H9 (cell line): Measurements from ENCODE around the gene PPHLN1. TPM values are rescaled to one million over a fixed set of nuclear protein-coding genes. Genes with fewer than 3 reads are reported as not detected.

ENCODE experiments used
- DNase-seq: peaks from one replicate; pipeline ENCODE4 v3.0.0-alpha.2; 2017
- H2AFZ ChIP-seq: one replicate; pipeline ENCODE4 v1.6.1; 2013; ENCODE audit warnings: mild to moderate bottlenecking, low read length, control low read depth, moderate library complexity
- H2AK5ac ChIP-seq: 2 replicates; pipeline ENCODE4 v1.6.1; 2013; ENCODE audit warnings: low read length, control low read depth, mixed read lengths; ENCODE audit not compliant: insufficient read length
- H2BK120ac ChIP-seq: one replicate; pipeline ENCODE4 v1.6.1; 2013; ENCODE audit warnings: low read depth, mild to moderate bottlenecking, low read length, control low read depth, inconsistent platforms; ENCODE audit not compliant: poor library complexity, severe bottlenecking
- H2BK12ac ChIP-seq: 2 replicates; pipeline ENCODE4 v1.6.1; 2013; ENCODE audit warnings: low read length, control low read depth, mixed read lengths, low read depth; ENCODE audit not compliant: insufficient read length
- H2BK15ac ChIP-seq: 2 replicates; pipeline ENCODE4 v1.6.1; 2013; ENCODE audit warnings: low read depth, low read length, control low read depth
- H2BK20ac ChIP-seq: one replicate; pipeline ENCODE4 v1.6.1; 2013; ENCODE audit warnings: low read depth, mild to moderate bottlenecking, low read length, control low read depth, inconsistent platforms; ENCODE audit not compliant: poor library complexity, severe bottlenecking
- H2BK5ac ChIP-seq: 2 replicates; pipeline ENCODE4 v1.6.1; 2013; ENCODE audit warnings: low read length, control low read depth, mixed read lengths; ENCODE audit not compliant: insufficient read length
- H3K14ac ChIP-seq: 2 replicates; pipeline ENCODE4 v1.6.1; 2013; ENCODE audit warnings: low read length, control low read depth; ENCODE audit not compliant: insufficient read depth
- H3K18ac ChIP-seq: 2 replicates; pipeline ENCODE4 v1.6.1; 2013; ENCODE audit warnings: low read depth, mild to moderate bottlenecking, mixed read lengths, low read length, control low read depth; ENCODE audit not compliant: insufficient read length
- H3K23ac ChIP-seq: 2 replicates; pipeline ENCODE4 v1.6.1; 2013; ENCODE audit warnings: low read length, control low read depth, mixed read lengths, low read depth; ENCODE audit not compliant: insufficient read length
- H3K23me2 ChIP-seq: 2 replicates; pipeline ENCODE4 v1.6.1; 2013; ENCODE audit warnings: low read depth, mild to moderate bottlenecking, mixed read lengths, low read length, control low read depth; ENCODE audit not compliant: insufficient read length, poor library complexity, severe bottlenecking
- H3K27ac ChIP-seq: 2 replicates; pipeline ENCODE4 v1.5.1; 2013; ENCODE audit warnings: low read length, control low read depth, mixed read lengths, low read depth; ENCODE audit not compliant: insufficient read length
- H3K27me3 ChIP-seq: 2 replicates; pipeline ENCODE4 v1.6.1; 2013; ENCODE audit warnings: low read length, control low read depth, inconsistent platforms; ENCODE audit not compliant: insufficient read depth
- H3K4ac ChIP-seq: 2 replicates; pipeline ENCODE4 v1.6.1; 2013; ENCODE audit warnings: low read depth, mild to moderate bottlenecking, control low read depth, inconsistent platforms, low read length, moderate library complexity
- H3K4me1 ChIP-seq: 2 replicates; pipeline ENCODE4 v1.6.1; 2013; ENCODE audit warnings: low read length, control low read depth, inconsistent platforms; ENCODE audit not compliant: insufficient read depth
- H3K4me2 ChIP-seq: 2 replicates; pipeline ENCODE4 v1.6.1; 2013; ENCODE audit warnings: low read length, control low read depth, mixed read lengths; ENCODE audit not compliant: insufficient read length, insufficient read depth
- H3K56ac ChIP-seq: 2 replicates; pipeline ENCODE4 v1.6.1; 2013; ENCODE audit warnings: low read depth, mild to moderate bottlenecking, mixed read lengths, low read length, control low read depth; ENCODE audit not compliant: insufficient read length
- H3K79me1 ChIP-seq: 2 replicates; pipeline ENCODE4 v1.6.1; 2013; ENCODE audit warnings: low read depth, mild to moderate bottlenecking, moderate library complexity, low read length, control low read depth, inconsistent platforms; ENCODE audit not compliant: insufficient read depth, poor library complexity, severe bottlenecking
- H3K79me2 ChIP-seq: 2 replicates; pipeline ENCODE4 v1.6.1; 2013; ENCODE audit warnings: low read length, control low read depth, inconsistent platforms; ENCODE audit not compliant: insufficient read depth
- H3K9ac ChIP-seq: 2 replicates; pipeline ENCODE4 v1.6.1; 2013; ENCODE audit warnings: low read length, control low read depth, mixed read lengths; ENCODE audit not compliant: insufficient read length; ENCODE audit errors: extremely low read depth
- H3K9me3 ChIP-seq: one replicate; pipeline ENCODE4 v1.6.1; 2013; ENCODE audit warnings: low read depth, low read length, inconsistent platforms; ENCODE audit not compliant: control insufficient read depth
- H3T11ph ChIP-seq: one replicate; pipeline ENCODE4 v1.6.1; 2013; ENCODE audit warnings: mild to moderate bottlenecking, low read length, control low read depth, inconsistent platforms
- H4K20me1 ChIP-seq: one replicate; pipeline ENCODE4 v1.6.1; 2013; ENCODE audit not compliant: control insufficient read depth, insufficient read length, insufficient read depth
- H4K5ac ChIP-seq: 2 replicates; pipeline ENCODE4 v1.6.1; 2013; ENCODE audit warnings: low read depth, mild to moderate bottlenecking, mixed read lengths, low read length, control low read depth; ENCODE audit not compliant: insufficient read length
- H4K8ac ChIP-seq: replicated peaks from 2 replicates; pipeline ENCODE4 v1.6.1; 2013; ENCODE audit warnings: low read length, control low read depth, mixed read lengths, low read depth; ENCODE audit not compliant: insufficient read length
- H4K91ac ChIP-seq: 2 replicates; pipeline ENCODE4 v1.6.1; 2013; ENCODE audit warnings: low read depth, mild to moderate bottlenecking, moderate library complexity, mixed read lengths, low read length, control low read depth; ENCODE audit not compliant: insufficient read length
- H3K27ac Mint-ChIP-seq, 3 experiments: 2 replicates in 2 of 3; 3 replicates in 1 of 3; pipeline ENCODE4 v1.8.0; 2020 to 2021; ENCODE audit warnings: mixed read lengths in 3 of 3, mild to moderate bottlenecking in 1 of 3, moderate library complexity in 1 of 3
- H3K27me3 Mint-ChIP-seq: 2 replicates; pipeline ENCODE4 v1.8.0; 2021; ENCODE audit warnings: low read depth, mild to moderate bottlenecking, moderate library complexity, mixed read lengths
- H3K36me3 Mint-ChIP-seq, 3 experiments: 2 replicates in 2 of 3; 3 replicates in 1 of 3; pipeline ENCODE4 v1.8.0; 2020 to 2021; ENCODE audit warnings: low read depth in 3 of 3, mixed read lengths in 3 of 3; ENCODE audit not compliant: insufficient read depth in 1 of 3
- H3K4me1 Mint-ChIP-seq, 2 experiments: 2 replicates each; pipeline ENCODE4 v1.8.0; 2020; ENCODE audit warnings: mixed read lengths in 2 of 2
- H3K4me3 Mint-ChIP-seq, 2 experiments: 2 replicates in 1 of 2; 3 replicates in 1 of 2; pipeline ENCODE4 v1.8.0; 2020 to 2021; ENCODE audit warnings: mild to moderate bottlenecking in 2 of 2, mixed read lengths in 2 of 2, moderate library complexity in 1 of 2
- H3K9me3 Mint-ChIP-seq, 2 experiments: 2 replicates in 1 of 2; 3 replicates in 1 of 2; pipeline ENCODE4 v1.8.0; 2020; ENCODE audit warnings: mild to moderate bottlenecking in 2 of 2, mixed read lengths in 2 of 2, moderate library complexity in 1 of 2
- CTCF ChIP-seq: fragments of 200-600 bp; sonication (generic); conservative IDR thresholded peaks from 3 replicates; pipeline ENCODE4 v1.8.0; 2021; ENCODE audit warnings: antibody characterized with exemption, mild to moderate bottlenecking
- WGBS: extraction: QIAGEN DNeasy Blood & Tissue Kit; methylation state at CpG from one replicate; pipeline ENCODE4 v1.1.7; 2013; ENCODE audit warnings: missing lambda C conversion rate, low lambda C conversion rate, mixed read lengths; ENCODE audit not compliant: insufficient read length; ENCODE audit errors: extremely low coverage; 5-methylcytosine and 5-hydroxymethylcytosine counted together
- total RNA-seq: library from RNA; stranded (reverse); gene quantifications from 2 replicates; pipeline ENCODE4 v1.2.1, GENCODE V29; 2021

The PPHLN1 gene
- total RNA-seq, 1 experiment from 2014 or later = 66.2 TPM

GRCh38 chr12:42463671-42464070 is 137.7 kb downstream of the PPHLN1 start:
- no peak overlapping the region for H3K4ac ChIP-seq
- no peak overlapping the region for H3K18ac ChIP-seq
- H2AFZ ChIP-seq = no peak overlapping the region
- no peaks in the 10 kb centered on the region for H3K79me1 ChIP-seq
- no peaks in the 10 kb centered on the region for H3K9me3 ChIP-seq
- no peak overlapping the region for H3K14ac ChIP-seq
- H3K23ac ChIP-seq = no peak overlapping the region
- DNase-seq = no peak
- H3K56ac ChIP-seq = no peak overlapping the region
- H2BK12ac ChIP-seq = no peak overlapping the region
- H3K23me2 ChIP-seq = no peaks in the 10 kb centered on the region
- no peak overlapping the region for H2AK5ac ChIP-seq
- no peaks in the 10 kb centered on the region for H3K9me3 Mint-ChIP-seq
- H3K27ac Mint-ChIP-seq = no peak overlapping the region
- WGBS = no CpG with 5 or more reads among the region's 4 CpGs
- no peak overlapping the region for H3K27ac ChIP-seq
- H3K27me3 Mint-ChIP-seq = peaks cover 2% of the 10 kb centered on the region; the same call in 1 of the 2 replicates
- H3K79me2 ChIP-seq = no peaks in the 10 kb centered on the region
- H2BK5ac ChIP-seq = no peak overlapping the region
- no peak overlapping the region for H3K9ac ChIP-seq
- H2BK120ac ChIP-seq = no peak overlapping the region
- H4K8ac ChIP-seq = no peak overlapping the region
- no peak overlapping the region for H4K5ac ChIP-seq
- no peaks in the 10 kb centered on the region for H4K20me1 ChIP-seq
- no peak overlapping the region for H2BK20ac ChIP-seq
- H4K91ac ChIP-seq = no peak overlapping the region
- no peak overlapping the region for H2BK15ac ChIP-seq
- H3T11ph ChIP-seq = no peak overlapping the region
- H3K36me3 Mint-ChIP-seq = peaks cover 73 to 93% (median 91%) of the 10 kb centered on the region in 3 experiments
- no peaks in the 10 kb centered on the region for H3K27me3 ChIP-seq
- peaks cover 13% of the 10 kb centered on the region for H3K4me1 ChIP-seq
- H3K4me2 ChIP-seq = no peak overlapping the region
- H3K4me3 Mint-ChIP-seq = no peak overlapping the region
- peaks cover 20 to 23% of the 10 kb centered on the region in 2 experiments for H3K4me1 Mint-ChIP-seq
- TF ChIP-seq CTCF = no peak
